Measurements from ENCODE around the gene PRR23C.

PRR23C gene

GRCh38 chr3:139006051-139006716 is 38.5 kb downstream of the PRR23C start, which contains the start of gene PRR23A:
TSS of gene PRR23A (minus strand) at chr3:139006268. CDS start at chr3:139006268, 0 bp downstream.
- Histone ChIP-seq H3K27ac (no peak within 1 kb of the TSS), H3K36me3 (ENCODE audit: insufficient read depth, low read length) (no peaks in the 10 kb centered on the region), H3K9ac (ENCODE audit: insufficient read length) (no peak within 1 kb of the TSS), H3K9me3 (ENCODE audit: low read depth, low read length) (no peaks in the 10 kb centered on the region), H3K4me3 (no peak within 1 kb of the TSS)
- DNase-seq (ENCODE audit: low read depth, low spot score): no peak
- TF ChIP-seq POLR2AphosphoS5 (IDR thresholded peaks at IDR 0.05; ENCODE audit: borderline replicate concordance, low read depth, low read length) (no peak), FOXP2 (optimal IDR thresholded peaks at IDR 0.05; ENCODE audit: control extremely low read depth, extremely low read length, insufficient read depth) (no peak), EZH2 (IDR thresholded peaks at IDR 0.05) (no peak)

DNA sequence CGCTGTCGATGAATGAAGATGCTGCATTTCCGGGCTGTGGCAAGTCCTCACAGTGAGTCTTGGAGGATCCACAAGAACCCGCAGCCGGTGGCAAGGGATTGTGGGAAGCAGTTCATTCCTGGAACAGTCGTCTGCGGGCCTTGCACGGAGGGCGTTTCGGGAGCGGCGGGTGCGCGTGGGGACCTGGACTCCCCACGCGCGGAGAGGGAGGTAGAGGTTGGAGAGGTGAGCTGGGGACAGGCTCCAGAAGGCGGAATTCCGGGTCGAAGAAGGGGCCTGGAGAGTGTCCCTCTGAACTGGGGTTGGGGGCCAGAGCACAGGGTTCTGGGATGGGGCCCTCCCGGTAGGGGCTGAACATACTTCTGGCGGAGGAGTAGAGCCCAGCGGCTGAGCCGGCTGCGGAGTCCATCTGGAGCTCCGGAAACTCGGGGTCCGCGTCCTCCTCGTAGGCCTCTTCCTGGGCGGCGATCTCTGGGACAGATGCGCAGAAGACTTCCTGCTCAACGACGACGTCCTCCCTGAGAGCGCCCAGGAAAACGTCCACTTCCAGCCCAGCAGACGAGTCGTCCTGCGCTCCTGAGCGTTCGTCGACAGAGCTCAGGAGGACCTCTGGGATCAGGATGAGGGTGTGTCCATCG is 39.2 kb downstream of the PRR23C start:
- no peak for TF ChIP-seq EZH2 (IDR thresholded peaks at IDR 0.05)
- no peak for TF ChIP-seq POLR2AphosphoS5 (IDR thresholded peaks at IDR 0.05; ENCODE audit: borderline replicate concordance, low read depth, low read length)
- TF ChIP-seq FOXP2 (optimal IDR thresholded peaks at IDR 0.05; ENCODE audit: control extremely low read depth, extremely low read length, insufficient read depth): no peak
- DNase-seq (ENCODE audit: low read depth, low spot score): no peak
- Histone ChIP-seq H3K27ac (no peak overlapping the region), H3K9me3 (ENCODE audit: low read depth, low read length) (no peaks in the 10 kb centered on the region), H3K9ac (ENCODE audit: insufficient read length) (no peak overlapping the region), H3K4me3 (no peak overlapping the region), H3K36me3 (ENCODE audit: insufficient read depth, low read length) (no peaks in the 10 kb centered on the region)

DNA sequence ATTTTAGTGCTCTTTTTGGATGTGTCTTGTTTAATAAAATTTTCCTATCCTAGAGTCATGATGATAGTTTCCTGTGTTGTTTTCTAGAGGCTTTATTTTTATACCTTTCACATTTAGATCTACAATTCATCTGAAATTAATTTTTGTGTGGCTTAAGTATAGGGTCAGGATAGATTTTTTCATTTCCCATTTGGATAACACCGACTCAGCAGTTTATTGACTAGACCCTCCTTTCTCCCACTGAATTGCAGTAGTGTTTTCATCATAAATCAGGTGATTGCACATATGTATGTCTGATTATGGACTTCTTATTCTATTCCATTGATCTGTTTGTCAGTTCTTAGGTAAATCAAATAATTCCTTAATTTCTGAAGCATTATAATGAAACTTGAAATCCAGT is 49.0 kb downstream of the PRR23C start:
- Histone ChIP-seq H3K9ac (ENCODE audit: insufficient read length) (no peak overlapping the region), H3K9me3 (ENCODE audit: low read depth, low read length) (no peaks in the 10 kb centered on the region), H3K4me3 (no peak overlapping the region), H3K27ac (no peak overlapping the region), H3K36me3 (ENCODE audit: insufficient read depth, low read length) (no peaks in the 10 kb centered on the region)
- no peak for TF ChIP-seq FOXP2 (optimal IDR thresholded peaks at IDR 0.05; ENCODE audit: control extremely low read depth, extremely low read length, insufficient read depth)
- no peak for TF ChIP-seq POLR2AphosphoS5 (IDR thresholded peaks at IDR 0.05; ENCODE audit: borderline replicate concordance, low read depth, low read length)
- no peak for TF ChIP-seq EZH2 (IDR thresholded peaks at IDR 0.05)
- DNase-seq (ENCODE audit: low read depth, low spot score): no peak
